GM18526 (cell line): ENCODE results near the gene POLR3GL.

ENCODE experiments used
- POLR2A ChIP-seq: IDR thresholded peaks from 3 replicates; pipeline ENCODE4 v1.6.1; 2011; ENCODE audit not compliant: insufficient read length; ENCODE audit errors: extremely low read depth

Gene POLR3GL

GRCh38 chr1:145979746-145980456 is 15.4 kb downstream of the POLR3GL start:
- no peak for TF ChIP-seq POLR2A

- no peak for TF ChIP-seq POLR2A
Observed at GRCh38 chr1:145980457-145980994, 16.0 kb downstream of the POLR3GL start.

GRCh38 chr1:145982010-145982723 is 17.7 kb downstream of the POLR3GL start:
- no peak for TF ChIP-seq POLR2A

GRCh38 chr1:145983206-145983675 is 18.8 kb downstream of the POLR3GL start:
- TF ChIP-seq POLR2A = no peak

GRCh38 chr1:145983960-145984830 is 19.7 kb downstream of the POLR3GL start:
- no peak for TF ChIP-seq POLR2A

GRCh38 chr1:145985129-145985501 is 20.6 kb downstream of the POLR3GL start:
- TF ChIP-seq POLR2A = no peak

- TF ChIP-seq POLR2A = no peak
Observed at GRCh38 chr1:145985502-145986439, 21.3 kb downstream of the POLR3GL start.

GRCh38 chr1:145986551-145986950 is 22.1 kb downstream of the POLR3GL start:
- no peak for TF ChIP-seq POLR2A

- TF ChIP-seq POLR2A = no peak
Observed at GRCh38 chr1:145987926-145988325, 23.4 kb downstream of the POLR3GL start.

- no peak for TF ChIP-seq POLR2A
Observed at GRCh38 chr1:145988773-145989172, 24.3 kb downstream of the POLR3GL start.

GRCh38 chr1:145990249-145990855 is 25.9 kb downstream of the POLR3GL start:
- no peak for TF ChIP-seq POLR2A

- peak; percentile 19 for TF ChIP-seq POLR2A
Observed at GRCh38 chr1:145991735-145992412, 27.4 kb downstream of the POLR3GL start.

GRCh38 chr1:145992502-145992936 is 28.0 kb downstream of the POLR3GL start:
- TF ChIP-seq POLR2A = no peak
